Astrocyte of the spinal cord (primary cell): Measurements from ENCODE around the gene DSCAM.

Source experiments
- DNase-seq: peaks from one replicate; pipeline ENCODE4 v3.0.0; 2011; ENCODE audit warnings: low read depth, low spot score
- H3K4me3 ChIP-seq: 2 replicates; pipeline ENCODE4 v1.5.1; 2011; ENCODE audit warnings: low read depth, mild to moderate bottlenecking, low read length, moderate library complexity
- in situ Hi-C: cut with HindIII; loops from 2 replicates; pipeline ENCODE4 v1.10.0; 2017; ENCODE audit warnings: low sequenced_read_pairs
- TF ChIP-seq, protein P1 (sequence below): IDR thresholded peaks from 2 replicates; pipeline ENCODE4 v1.5.1; 2012; ENCODE audit warnings: low read depth, mild to moderate bottlenecking, low read length, inconsistent platforms

The DSCAM gene

DNA sequence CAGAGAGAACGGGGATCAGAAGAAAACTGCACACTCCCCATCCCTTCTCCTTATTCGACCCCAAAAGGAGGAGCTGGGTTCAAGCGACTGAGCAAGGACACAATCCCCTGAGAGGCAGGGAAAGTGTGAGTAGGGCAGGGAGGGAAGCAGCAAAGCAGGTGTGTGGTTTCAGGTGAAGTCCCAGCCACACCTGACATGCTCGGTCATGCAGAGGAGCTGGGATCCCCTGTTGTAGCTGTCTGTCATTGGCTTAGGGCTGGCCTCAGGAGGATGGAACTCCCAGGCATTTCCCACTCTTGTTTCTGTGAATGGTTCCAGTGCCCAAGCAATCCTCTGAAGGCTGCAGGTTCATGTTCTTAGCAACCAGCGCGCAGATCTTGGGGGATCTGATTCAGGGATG lies 150.7 kb downstream of the DSCAM start:
- H3K4me3 ChIP-seq: no peak overlapping the region
- in situ Hi-C loops: no loop called here
- TF ChIP-seq, protein P1, sequence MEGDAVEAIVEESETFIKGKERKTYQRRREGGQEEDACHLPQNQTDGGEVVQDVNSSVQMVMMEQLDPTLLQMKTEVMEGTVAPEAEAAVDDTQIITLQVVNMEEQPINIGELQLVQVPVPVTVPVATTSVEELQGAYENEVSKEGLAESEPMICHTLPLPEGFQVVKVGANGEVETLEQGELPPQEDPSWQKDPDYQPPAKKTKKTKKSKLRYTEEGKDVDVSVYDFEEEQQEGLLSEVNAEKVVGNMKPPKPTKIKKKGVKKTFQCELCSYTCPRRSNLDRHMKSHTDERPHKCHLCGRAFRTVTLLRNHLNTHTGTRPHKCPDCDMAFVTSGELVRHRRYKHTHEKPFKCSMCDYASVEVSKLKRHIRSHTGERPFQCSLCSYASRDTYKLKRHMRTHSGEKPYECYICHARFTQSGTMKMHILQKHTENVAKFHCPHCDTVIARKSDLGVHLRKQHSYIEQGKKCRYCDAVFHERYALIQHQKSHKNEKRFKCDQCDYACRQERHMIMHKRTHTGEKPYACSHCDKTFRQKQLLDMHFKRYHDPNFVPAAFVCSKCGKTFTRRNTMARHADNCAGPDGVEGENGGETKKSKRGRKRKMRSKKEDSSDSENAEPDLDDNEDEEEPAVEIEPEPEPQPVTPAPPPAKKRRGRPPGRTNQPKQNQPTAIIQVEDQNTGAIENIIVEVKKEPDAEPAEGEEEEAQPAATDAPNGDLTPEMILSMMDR: no peak
- DNase-seq: no peak

DNA sequence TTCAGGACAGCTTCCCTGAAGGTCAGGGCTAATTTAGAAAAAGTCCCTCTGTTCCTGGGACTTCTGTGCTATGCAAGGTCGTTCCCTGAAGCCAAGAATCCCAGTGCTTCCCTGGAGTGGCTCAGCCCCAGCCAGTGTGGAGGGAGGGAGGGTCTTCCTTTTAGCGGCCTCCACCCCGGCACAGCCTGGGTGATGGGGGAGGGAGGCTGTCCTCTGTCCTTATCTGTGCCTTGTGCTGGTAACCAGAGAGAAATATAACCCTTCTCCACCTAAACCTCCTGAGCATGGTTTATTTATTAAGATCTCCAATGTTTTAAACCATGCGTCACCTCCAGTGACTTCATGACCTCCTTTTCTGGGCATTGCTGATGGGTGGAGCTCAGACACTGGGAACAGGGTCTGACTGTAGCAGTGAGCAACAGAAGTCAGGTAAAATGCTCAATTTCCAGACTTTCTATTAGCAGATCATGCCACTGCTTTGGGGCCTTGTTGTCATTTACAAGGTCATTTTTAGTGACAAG lies 157.1 kb downstream of the DSCAM start:
- in situ Hi-C loops: no loop called here
- DNase-seq: no peak
- no peak overlapping the region for H3K4me3 ChIP-seq
- TF ChIP-seq, protein P1: no peak

DNA sequence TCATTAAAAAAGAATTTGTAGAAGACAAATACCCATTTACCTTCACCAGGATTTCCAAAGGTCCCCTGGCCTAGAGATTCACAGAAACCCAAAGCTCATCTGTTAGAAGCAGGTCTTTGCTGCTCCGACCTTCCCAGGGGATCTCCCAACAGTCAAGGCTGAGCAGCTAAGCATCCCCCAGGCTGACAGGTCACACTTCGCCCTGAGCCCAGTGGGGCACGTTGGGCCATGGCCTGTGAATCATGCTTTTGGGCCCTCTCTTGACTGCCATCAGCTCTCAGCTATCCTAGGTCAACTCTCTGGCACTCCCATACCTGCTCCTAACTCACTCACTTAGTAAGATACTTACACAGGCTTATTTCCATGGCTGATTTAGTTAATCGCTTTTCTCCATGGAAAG lies 157.7 kb downstream of the DSCAM start:
- in situ Hi-C loops: no loop called here
- no peak for DNase-seq
- TF ChIP-seq, protein P1: no peak
- no peak overlapping the region for H3K4me3 ChIP-seq

DNA sequence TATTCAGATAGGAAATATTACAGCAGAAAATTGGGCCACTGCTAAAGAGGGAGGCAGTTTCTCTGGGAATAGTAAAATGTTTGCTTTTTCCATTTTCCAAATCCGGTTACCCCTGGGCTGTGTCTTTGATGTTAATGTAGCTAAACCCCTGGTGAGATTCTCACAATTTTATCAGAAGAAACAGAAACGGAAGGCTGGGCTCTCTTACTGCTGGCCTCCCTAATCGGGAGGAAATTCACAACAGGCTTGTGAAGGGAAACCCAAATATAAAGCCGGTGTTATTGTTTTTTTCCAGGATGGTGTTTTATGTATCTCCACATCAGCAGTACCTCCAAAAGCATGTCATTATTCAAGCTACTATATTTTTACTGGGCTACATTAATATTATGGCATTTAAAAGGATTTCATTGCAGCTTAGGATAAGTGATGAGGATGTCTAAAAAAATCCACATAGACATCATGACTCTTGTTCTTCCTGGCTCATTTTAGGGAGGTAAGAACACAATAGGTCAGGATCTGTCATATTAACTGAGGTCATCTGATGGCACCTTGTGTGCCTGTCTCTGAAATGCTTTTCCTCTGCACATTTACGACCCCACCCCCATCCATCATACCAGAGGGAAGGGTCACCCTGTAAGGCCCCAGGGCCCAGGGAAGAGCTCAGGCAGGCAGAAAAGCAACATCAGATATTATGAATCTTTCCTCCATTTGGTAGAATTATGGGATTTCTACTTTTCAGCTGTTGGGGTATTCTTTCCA lies 158.7 kb downstream of the DSCAM start:
- no peak for DNase-seq
- TF ChIP-seq, protein P1: no peak
- in situ Hi-C loops: no loop called here
- no peak overlapping the region for H3K4me3 ChIP-seq

DNA sequence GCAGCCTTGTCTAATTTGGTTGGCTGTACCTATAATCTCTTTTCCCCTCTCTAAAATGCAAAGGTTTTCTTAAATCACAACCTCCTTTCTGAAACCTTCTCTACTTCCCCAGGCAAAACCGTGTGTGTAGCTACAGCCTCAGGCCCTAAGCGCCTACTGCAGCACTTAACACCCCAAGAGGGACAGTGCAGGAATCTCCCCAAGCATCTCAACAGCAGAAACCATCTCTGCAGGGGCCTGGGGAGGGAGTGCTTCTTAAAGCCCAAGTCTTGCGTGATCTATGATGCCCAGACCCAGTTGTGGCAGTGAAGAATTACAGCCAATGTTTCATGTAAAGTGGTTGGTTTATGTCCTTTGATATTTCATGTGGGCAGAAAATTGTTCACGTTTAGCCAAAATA lies 159.3 kb downstream of the DSCAM start:
- DNase-seq: no peak
- no peak overlapping the region for H3K4me3 ChIP-seq
- in situ Hi-C loops: no loop called here
- TF ChIP-seq, protein P1: no peak

DNA sequence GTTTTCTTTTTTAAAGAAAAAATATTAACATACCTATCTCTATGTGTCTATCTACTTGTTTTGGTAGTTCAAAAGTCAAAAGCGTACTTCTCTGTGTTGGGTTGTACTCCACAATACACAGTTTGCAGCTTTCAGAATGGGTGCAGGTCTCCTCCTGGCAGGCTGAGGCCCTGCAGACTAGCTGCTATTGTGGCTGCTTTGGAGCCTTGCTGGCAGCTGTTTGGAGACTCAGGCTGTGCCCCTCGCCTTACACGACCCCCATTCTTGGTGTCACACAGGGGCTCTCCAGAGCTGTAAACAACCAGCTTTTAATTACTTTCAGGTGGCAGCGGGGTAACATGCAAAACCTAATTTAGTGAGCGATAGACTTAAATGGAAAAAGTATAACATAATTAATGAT lies 160.4 kb downstream of the DSCAM start:
- in situ Hi-C loops: no loop called here
- TF ChIP-seq, protein P1: no peak
- no peak for DNase-seq
- no peak overlapping the region for H3K4me3 ChIP-seq

DNA sequence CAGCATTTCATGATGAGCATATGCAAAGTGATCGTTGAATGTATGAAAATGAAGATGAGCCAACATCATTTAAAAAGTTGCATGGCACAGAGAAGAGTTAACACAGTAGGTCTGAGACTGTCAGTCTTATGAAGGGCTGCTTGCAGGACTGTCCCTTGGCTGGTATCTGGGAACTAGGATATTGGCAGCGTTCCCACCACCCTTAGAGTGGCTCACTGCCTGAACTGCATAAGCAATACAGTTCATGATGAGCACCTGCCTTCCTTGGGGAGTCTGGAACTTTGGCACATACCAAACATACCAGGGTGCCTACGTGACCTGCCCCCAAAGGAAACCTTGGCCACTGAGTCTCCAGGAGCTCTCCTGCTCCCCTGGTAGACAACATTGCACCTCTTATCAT lies 161.8 kb downstream of the DSCAM start:
- TF ChIP-seq, protein P1: no peak
- H3K4me3 ChIP-seq: no peak overlapping the region
- in situ Hi-C loops: no loop called here
- no peak for DNase-seq
